GM19193 (cell line): ENCODE data around the gene REV3L.

Experiments
- POLR2A ChIP-seq: IDR thresholded peaks from 4 replicates; pipeline ENCODE4 v1.6.1; 2011; ENCODE audit not compliant: insufficient read depth, insufficient read length; ENCODE audit errors: extremely low read depth

Gene REV3L

GRCh38 chr6:111494951-111495635 lies 12.1 kb upstream of the REV3L start:
- no peak for TF ChIP-seq POLR2A

GRCh38 chr6:111492499-111492898 lies 9.5 kb upstream of the REV3L start:
- TF ChIP-seq POLR2A: no peak

GRCh38 chr6:111490067-111490466 lies 7.0 kb upstream of the REV3L start:
- TF ChIP-seq POLR2A: no peak

GRCh38 chr6:111487661-111488060 lies 4.6 kb upstream of the REV3L start:
- no peak for TF ChIP-seq POLR2A

- no peak for TF ChIP-seq POLR2A
Observed at GRCh38 chr6:111486921-111487320, 3.9 kb upstream of the REV3L start.

- no peak for TF ChIP-seq POLR2A
Observed at GRCh38 chr6:111486475-111486874, 3.5 kb upstream of the REV3L start.

GRCh38 chr6:111485342-111485741 lies 2.3 kb upstream of the REV3L start:
- no peak for TF ChIP-seq POLR2A

GRCh38 chr6:111484633-111484930 lies 1.6 kb upstream of the REV3L start:
- no peak for TF ChIP-seq POLR2A

- peak; percentile 99 for TF ChIP-seq POLR2A
Observed at GRCh38 chr6:111483736-111484632, 966 bp upstream of the REV3L start.

GRCh38 chr6:111482188-111482958 lies 645 bp downstream of the REV3L start:
- TF ChIP-seq POLR2A: peak; percentile 18

GRCh38 chr6:111481836-111482187 lies 1.2 kb downstream of the REV3L start:
- TF ChIP-seq POLR2A: no peak

GRCh38 chr6:111480988-111481822 lies 1.8 kb downstream of the REV3L start:
- no peak for TF ChIP-seq POLR2A

- TF ChIP-seq POLR2A: no peak
Observed at GRCh38 chr6:111478749-111479148, 4.3 kb downstream of the REV3L start.

- no peak for TF ChIP-seq POLR2A
Observed at GRCh38 chr6:111478064-111478476, 4.9 kb downstream of the REV3L start.
